GM21360 (cell line): ENCODE results near the gene USP34.
"Not testable (repeated sequence)": the region's sequence is repeated elsewhere in the genome, so short reads cannot be mapped to it uniquely, and the experiment has no call there.

Source experiments
- ATAC-seq: cut with Tn5 transposase; IDR thresholded peaks from one replicate; pipeline ENCODE4 v1.9.1; 2021; ENCODE audit warnings: mild to moderate bottlenecking, moderate library complexity; ENCODE audit not compliant: unreplicated experiment

Gene USP34

DNA sequence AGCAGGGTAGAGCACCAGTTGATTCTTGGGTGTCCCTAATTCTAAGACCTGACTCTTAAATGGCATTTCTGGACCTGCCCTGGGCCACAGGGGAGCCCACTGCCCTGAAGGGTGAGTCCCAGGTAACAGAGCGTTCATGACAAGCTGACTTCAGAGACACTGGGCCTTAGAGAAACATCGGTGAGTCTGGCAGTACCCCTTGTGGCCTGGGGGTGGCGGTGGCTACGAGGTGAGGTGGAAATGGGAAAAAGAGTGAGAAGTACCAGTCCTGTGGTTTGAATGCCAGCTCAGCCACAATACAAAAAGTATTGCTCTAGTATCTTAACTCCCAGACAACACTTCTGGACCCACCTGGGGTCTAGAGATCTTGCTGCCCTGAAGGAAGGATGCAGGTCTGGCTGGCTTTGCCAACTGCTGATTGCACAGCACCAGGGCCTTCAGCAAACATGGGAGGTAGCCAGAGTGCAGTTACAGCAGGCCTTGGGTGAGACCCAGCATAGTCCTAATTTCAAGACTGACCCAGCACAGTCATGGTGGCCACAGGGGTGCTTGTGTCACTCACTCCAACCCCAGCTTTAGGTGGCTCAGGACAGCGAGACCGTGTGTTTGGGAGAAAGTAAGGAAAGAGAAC is 44.5 kb downstream of the USP34 start:
- peak; percentile 67 for ATAC-seq

DNA sequence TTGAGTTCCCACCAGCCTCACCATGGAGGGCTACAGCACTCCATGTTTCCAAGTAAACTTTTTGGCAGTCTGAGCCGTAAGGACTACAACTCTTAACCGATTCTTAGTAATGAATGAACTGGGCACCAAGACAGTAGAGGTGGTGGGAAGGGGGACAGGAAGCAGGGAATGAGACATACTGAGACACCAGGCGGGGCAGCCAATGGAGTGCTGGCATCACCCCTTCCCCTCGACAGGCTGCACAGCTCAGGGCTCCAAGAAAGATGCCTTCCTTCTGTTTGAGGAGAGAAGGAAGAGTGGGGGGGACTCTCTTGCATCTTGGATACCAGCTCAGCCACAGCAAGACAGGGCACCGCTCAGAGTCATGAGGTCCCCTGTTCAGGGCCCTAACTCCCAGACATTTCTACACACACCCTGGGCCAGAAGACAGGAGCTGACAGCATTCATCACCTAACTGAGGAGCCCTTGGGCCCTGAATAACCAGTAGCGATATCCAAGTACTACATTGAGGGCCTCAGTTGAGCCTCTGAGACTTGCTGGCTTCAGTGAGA is 45.2 kb downstream of the USP34 start:
- peak; percentile 4 for ATAC-seq

DNA sequence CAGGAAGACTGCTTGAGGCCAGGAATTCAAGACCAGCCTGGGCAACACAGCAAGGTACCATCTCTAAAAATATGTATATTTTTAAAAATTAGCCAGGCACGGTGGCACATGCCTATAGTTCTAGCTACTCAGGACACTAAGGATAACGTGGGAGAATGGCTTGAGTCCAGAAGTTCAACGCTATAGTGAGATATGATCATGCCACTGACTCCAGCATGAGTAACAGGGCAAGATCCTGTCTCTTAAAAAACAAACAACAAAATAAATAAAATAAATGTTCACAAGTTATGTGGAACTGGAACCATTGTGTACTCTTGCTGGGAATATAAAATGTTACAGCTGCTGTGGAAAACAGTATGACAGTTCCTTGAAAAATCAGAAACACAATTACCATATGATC is 47.2 kb downstream of the USP34 start:
- ATAC-seq = no peak

DNA sequence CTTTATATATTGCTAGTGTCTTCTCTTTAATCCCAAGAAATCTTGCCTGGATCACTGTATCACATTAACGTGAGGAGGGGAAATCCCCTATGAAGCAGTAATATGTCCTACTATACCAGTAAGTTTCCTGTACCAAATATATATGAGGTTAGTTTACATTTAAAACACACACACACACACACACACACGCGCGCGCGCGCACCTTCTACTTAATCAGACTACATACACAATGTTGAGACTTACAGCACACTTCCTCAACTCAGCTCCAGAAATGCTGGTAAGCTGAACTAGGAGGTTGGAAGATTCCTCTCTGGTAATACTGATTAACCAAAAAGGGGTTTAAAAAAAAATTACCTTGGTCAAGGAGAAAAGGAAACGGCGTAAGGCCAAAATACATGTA is 49.3 kb downstream of the USP34 start:
- ATAC-seq = no peak

DNA sequence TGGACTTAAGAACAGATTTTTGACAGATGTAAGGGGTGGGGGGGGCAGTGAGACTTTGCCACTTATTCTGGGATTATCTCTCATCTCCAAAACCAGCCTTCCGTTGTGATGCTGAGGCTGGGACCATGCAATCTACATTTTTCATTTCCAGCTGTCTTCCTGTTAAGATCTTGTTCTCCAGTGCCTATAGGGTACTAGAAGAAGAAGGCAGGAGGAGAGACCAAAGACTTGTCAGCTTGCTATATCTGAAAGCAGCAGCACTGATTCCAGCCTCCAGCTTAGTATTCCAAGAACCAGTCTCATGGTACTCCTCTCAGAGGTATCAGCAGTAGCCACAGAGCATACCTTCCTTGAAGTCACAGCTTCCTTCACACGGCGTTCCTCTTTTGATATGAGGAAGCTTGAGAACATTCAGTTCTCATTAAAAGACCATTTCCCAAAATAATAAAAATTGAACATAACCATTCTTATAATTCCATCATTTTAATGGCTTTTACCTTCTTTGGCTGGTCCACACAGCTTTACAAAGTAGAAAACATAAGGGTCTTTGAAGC is 49.8 kb downstream of the USP34 start:
- no peak for ATAC-seq

DNA sequence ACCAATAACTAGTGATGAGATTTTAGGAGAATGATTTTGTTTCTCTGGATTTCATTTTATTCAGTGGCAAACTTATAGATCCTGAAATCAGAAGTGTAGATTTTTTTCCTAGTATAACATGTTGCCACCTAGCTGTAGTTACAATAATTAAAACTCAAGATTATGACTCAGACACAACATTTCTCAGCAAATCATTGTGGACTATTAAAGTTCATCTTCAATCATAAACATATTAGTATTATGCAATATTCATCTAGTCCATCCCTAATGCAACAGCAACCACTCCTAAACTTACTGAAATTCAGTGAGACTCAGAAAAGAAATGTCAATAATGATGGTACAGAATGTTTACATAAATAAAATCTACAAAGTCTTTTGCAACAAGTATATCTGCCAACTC is 51.3 kb downstream of the USP34 start:
- ATAC-seq = no peak

DNA sequence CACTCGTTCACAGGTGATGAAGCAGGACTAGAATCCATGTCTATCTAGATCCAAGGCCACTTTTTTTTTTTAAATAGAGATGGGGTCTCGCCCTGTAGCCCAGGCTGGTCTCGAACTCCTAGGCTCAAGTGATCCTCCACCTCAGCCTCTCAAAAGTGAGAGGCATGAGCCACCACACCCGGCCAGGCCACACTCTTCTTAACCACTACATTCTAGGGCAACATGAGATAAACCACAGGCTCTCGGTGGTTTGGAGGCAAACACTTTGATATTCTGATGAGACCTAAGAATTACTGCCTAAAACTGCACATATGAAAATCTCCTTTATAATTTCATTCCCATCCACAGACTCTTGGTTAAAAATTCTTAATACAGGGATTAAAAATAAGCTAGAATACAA is 51.8 kb downstream of the USP34 start:
- ATAC-seq = no peak

DNA sequence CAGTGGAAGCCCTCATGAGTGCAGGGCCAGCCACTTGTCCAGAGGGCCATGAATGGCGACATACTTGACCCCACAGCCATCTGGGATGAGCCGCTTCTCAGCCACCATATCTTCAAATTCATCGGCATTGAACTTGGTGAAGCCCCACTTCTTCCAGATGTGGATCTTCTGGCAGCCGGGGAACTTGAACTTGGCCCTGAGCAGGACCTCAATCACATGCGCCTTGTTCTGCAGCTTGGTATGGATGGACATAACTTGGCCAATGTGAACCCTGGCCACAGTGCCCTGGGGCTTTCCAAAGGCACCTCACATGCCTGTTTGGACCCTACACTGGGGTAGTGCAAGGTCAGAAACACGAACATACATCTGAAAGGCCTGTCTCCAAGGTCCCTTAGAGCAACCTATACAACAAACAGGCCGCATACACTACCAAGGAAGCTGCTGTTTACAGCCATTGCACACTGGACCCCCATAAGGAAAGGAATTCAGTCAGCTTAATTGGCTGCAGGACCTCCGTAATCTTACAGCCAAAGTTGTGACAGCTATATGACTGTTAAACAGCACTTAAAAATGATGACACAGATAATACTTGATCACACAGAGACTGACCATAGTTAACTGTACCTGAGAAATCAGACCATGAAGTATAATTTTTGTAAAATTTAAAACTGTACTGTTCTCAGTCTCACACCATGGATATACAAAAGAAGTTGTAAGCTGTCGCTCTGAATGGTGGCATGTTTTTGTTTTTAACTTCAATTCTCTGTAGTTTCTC is 53.8 kb downstream of the USP34 start:
- ATAC-seq = no peak

DNA sequence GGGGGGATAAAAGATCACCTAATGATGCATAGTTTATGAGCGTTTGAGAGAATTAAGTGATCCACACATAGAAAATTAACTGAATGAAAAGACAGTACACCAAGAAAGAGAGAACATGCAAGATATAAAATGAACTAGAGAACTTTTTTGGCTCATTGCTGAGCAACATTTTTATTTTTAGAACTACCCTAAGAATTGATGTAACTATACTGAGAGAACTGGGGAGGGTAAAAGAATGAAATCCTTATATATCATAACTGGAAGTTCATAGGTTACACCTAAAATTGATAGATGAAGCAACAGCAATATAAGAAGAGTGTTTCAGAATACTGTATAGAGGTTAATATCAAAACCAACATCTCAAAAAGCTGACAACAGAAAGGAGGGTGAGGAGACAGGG is 55.6 kb downstream of the USP34 start:
- no peak for ATAC-seq

DNA sequence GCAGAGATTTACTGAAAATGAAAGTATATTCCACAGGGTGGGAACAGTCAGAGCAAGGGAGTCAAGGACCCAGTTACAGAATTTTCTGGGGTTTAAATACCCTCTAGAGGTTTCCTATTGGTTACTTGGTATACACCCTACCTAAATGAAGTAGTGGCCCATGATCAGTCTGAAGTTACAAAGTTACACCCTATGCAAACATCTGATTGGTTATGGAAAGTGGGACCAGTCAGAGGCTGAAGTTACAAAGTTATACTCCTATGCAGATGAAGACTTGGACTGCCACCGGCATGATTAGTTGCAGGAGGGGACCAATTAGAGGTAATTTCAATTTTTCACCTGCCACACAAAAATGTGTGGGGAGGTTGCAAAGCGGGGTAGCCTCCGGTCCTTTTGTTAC is 56.2 kb downstream of the USP34 start:
- no peak for ATAC-seq

DNA sequence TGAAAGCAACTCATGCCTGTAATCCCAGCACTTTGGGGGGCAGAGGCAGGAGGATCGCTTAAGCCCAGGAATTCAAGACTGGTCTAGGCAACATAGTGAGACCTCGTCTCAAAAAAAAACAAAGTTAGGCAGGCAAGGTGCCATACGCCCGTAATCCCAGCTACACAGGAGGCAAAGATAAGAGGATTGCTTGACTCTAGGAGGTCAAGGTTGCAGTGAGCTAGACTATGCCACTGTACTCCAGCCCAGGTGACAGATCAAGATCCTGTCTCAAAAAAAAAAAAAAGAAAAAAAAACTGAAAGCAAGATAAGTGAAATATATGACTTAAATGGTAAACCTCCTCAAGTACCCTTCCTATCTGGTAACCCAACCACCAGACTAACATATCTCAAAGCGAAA is 59.8 kb downstream of the USP34 start:
- ATAC-seq = no peak

DNA sequence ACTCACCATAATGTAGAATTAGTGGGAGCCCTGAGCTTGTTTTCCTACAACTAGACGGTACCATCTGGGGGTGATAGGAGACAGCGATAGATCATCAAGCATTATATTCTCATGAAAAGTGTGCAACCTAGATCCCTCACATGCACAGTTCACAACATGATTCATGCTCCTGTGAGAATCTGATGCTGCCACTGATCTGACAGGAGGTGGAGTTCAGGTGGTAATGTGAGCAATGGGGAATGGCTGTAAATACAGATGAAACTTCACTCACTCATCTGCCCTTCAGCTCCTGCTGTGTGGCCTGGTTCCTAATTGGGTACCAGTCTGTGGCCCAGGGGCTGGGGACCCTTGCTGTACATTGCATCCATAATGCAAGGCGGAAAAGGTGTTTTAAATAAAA is 60.7 kb downstream of the USP34 start:
- no peak for ATAC-seq

DNA sequence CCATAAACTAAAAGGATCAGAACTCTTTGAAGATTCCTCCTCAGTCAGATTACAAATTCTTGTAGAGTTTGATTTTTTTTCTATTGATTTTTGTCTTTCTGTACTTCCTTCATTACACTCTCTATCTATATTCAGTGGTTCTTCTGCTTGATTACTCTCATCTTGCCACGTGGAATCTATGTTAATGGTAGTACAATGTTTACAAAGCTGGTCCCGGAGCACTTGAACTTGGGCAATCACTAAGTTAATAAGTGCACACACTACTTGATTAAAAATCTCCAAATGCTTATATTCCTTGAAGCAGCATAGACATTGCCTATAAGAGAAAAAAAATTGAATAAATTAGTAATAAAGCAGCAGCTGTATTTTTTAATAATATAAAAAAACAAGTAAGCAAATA is 65.1 kb downstream of the USP34 start:
- ATAC-seq = no peak

DNA sequence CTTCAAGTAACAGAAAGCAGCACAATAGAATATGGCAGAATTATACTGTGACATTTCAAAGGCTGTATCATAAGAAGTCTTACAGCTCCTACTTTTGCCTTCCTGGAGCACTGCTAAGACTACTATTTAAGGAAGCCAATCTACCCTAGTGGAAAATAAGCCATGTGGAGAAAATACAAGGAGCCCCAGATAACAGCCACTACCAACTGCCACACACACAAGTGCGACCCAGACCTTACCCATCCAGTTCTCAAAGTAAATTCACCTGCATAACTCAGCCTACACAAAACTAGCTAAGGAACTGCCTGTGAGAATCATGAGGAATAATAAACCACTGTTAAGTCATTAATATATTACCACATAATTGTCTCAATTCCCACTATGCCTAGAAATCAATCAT is 66.4 kb downstream of the USP34 start:
- no peak for ATAC-seq

DNA sequence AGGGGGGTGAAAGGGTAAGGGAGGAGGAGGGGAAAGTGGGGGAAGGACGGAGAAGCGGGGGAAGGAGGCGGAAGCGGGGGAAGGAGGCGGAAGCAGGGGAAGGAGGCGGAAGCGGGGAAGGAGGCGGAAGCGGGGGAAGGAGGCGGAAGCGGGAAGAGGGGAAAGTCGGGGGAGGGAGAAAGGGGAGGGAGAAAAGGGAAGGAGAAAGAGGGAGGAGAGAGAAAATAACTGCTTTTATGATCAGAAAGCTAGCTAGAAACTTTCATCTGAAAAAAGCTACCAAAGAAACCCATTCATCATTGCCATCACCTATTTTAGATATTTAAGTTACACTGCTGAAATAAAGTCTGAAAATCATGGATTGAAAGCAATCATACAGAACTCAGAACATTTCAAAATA is 72.5 kb downstream of the USP34 start:
- ATAC-seq = no peak

DNA sequence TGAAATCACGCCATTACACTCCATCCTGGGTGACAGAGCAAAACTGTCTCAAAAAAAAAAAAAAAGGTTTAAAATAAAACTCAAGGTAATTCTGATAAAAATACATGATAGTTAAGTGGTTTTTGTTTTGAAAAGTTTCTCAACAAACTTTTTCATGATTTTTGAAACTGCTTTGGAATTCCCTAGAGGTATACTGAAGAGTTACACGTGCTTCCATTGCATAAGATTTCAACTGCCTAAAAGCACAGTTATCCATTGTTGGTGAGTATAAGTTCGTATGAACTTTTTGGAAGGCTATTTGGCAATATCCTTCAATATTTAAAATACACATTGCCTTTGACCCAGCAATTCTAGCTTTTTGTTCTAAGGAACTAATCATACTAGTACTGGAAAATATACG is 74.9 kb downstream of the USP34 start:
- ATAC-seq = no peak

DNA sequence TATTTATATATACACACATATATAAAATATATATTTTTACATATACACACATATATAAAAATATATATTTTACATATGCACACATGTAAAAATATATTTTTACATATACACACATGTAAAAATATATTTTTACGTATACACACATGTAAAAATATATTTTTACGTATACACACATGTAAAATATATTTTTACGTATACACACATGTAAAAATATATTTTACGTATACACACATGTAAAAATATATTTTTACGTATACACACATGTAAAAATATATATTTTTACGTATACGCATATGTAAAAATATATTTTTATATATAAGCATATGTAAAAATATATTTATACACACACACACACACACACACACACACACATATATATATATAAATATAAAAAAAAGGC is 83.3 kb downstream of the USP34 start:
- ATAC-seq = not testable (repeated sequence)

DNA sequence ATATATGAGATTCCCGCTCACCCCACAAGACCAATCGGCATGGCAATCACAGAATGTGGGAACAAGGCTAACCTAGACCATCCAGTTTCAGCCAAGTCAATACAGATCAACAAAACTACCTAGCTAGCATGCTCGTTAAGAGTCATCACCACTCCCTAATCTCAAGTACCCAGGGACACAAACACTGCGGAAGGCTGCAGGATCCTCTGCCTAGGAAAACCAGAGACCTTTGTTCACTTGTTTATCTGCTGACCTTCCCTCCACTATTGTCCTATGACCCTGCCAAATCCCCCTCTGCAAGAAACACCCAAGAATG is 90.0 kb downstream of the USP34 start:
- not testable (repeated sequence) for ATAC-seq

DNA sequence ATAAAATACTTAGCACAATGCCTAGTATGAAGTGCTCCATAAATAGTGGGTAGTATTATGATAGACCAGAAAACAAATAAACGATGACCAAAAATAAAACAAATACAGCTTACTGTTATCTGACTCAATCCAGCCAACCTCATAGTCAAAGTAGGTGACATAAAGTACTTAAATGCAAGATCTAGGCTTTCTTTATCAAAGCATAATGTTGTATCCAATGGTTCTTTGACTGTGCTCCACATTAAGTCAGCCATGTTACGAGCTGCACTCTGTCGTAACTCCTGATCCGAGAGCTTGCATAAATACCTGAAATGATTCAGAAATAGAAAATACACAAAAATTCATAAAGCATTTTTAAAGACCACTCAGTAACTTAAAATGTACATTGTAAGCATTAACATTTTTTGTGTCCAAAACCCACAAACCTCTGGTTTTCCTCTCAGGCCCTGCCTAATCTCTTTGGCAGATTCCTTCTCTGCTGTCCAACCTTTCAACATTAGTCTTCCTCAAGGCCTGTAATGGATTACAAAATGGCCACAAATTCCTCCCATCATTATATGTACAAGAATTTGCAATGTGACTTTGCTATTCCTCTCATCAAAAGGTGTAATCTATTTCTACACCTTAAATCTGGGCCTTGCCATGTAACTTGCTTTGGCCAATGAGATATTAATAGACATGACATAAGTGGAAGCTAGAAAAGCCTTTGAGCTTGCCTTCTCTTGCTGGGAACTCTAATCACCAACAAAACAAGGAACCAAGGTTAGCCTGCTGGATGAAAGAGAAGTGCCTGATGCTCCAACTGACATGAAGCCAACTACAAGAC is 90.6 kb downstream of the USP34 start:
- ATAC-seq = no peak

DNA sequence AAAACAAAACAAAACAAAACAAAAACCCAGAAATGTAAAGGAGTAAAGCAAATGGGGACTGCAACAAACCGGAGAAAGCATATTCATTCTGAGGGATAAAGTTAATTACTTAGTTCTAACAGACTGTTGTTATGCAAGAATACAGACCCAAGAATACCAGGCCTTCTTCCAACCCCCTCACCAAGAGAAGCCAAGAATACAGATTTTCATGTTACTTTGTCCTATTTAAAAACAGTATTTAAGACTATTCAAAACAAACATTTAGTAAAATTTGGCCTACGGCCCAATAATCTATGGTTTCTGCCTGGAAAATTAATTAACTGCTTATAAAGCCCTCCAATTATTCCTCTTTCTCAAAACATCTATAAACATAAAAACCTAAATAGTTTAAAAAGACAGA is 91.4 kb downstream of the USP34 start:
- ATAC-seq = no peak

DNA sequence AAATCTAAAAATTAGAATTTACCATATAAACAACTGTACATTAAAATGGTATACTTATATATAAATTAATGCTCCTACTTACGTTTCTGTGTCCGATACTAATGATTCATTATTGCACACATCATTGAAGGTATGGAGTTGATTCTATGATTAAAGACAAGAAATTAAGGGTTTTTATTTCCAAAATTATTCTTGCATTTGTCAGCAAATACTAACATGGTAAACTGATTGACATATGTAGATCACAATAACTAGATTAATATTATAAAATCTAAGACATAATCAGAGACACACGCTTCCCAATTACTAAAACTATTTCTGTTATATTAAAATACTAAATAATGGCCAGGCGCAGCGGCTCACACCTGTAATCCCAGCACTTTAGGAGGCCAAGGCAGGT is 92.6 kb downstream of the USP34 start:
- no peak for ATAC-seq

DNA sequence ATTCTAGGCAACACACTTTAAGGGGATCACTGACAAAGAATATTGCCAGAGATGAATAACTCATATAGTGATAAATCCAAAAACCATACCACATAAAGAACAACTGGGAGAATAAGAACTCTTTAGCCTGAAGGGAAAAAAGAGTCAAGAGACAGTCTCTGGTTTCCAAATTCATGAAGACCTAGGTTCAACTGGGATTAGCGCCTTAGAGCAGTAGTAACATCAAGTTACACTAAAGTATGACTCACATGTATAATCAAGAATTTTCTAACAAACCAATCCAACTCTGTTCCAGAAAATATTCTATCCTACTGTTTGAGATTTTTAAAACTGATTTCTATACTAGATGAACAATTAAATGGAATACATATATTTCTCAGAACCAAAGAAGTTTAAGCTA is 93.8 kb downstream of the USP34 start:
- no peak for ATAC-seq
